LNCAP (cell line): Measurements from ENCODE around the gene SEC61G.

ENCODE experiments used
- TF ChIP-seq, protein P1 (sequence below): fragments of 450-650 bp; IDR thresholded peaks from 2 replicates; pipeline ENCODE4 v1.5.1; 2017; ENCODE audit warnings: mild to moderate bottlenecking

The SEC61G gene

DNA sequence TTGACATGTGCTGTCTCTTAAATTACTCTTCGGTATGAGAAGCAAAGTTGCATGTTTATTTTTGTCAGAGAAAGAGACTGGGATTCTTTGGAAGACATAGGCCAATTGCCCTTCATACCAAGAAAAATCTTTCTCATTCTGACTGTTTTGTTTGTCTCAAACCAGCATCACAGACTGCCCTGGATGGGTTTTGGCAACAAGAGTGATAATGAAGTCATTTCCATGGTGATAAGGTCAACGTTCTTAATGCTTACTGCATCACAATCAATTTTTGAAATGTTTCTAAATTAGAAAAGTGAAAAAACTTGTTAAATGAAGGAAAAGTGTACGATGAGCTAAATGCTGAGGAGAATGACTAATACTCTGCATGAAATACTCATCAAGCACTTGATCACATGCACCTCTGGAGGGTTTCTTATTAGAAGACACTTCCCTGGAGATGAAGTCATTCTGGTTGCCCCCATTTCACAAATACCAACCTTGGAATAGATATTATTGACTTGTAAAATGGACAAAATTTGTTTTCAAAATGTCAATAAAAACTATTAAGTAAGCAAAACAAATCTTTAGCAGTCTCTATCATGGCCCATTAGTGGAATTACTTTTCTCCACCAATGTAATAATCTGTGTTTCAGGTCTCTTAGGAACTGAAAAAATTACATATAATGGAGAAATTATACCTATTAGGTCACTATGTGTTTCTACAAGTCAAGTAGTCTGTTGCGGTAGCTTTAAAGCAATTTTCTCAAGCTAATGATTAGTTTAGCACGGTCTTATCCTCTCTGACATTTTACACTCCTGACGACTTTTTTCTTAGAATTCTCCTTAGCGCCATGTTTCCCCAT is 19.9 kb upstream of the SEC61G start:
- TF ChIP-seq, protein P1, sequence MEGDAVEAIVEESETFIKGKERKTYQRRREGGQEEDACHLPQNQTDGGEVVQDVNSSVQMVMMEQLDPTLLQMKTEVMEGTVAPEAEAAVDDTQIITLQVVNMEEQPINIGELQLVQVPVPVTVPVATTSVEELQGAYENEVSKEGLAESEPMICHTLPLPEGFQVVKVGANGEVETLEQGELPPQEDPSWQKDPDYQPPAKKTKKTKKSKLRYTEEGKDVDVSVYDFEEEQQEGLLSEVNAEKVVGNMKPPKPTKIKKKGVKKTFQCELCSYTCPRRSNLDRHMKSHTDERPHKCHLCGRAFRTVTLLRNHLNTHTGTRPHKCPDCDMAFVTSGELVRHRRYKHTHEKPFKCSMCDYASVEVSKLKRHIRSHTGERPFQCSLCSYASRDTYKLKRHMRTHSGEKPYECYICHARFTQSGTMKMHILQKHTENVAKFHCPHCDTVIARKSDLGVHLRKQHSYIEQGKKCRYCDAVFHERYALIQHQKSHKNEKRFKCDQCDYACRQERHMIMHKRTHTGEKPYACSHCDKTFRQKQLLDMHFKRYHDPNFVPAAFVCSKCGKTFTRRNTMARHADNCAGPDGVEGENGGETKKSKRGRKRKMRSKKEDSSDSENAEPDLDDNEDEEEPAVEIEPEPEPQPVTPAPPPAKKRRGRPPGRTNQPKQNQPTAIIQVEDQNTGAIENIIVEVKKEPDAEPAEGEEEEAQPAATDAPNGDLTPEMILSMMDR = no peak

DNA sequence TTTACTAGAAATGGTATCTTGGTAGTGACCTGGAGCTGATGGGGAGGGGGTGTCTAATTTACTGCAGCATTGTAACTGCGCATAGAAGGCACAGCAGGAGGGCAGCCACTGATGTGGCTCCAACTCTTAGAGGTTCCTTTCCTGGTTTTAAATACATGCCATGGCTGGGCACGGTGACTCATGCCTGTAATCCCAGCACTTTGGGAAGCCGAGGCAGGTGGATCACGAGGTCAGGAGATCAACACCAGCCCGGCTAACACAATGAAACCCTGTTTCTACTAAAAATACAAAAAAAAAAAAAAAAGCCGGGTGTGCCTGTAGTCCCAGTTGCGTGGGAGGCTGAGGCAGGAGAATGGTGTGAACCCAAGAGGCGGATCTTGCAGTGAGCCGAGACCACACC is 19.2 kb upstream of the SEC61G start:
- TF ChIP-seq, protein P1 = no peak

DNA sequence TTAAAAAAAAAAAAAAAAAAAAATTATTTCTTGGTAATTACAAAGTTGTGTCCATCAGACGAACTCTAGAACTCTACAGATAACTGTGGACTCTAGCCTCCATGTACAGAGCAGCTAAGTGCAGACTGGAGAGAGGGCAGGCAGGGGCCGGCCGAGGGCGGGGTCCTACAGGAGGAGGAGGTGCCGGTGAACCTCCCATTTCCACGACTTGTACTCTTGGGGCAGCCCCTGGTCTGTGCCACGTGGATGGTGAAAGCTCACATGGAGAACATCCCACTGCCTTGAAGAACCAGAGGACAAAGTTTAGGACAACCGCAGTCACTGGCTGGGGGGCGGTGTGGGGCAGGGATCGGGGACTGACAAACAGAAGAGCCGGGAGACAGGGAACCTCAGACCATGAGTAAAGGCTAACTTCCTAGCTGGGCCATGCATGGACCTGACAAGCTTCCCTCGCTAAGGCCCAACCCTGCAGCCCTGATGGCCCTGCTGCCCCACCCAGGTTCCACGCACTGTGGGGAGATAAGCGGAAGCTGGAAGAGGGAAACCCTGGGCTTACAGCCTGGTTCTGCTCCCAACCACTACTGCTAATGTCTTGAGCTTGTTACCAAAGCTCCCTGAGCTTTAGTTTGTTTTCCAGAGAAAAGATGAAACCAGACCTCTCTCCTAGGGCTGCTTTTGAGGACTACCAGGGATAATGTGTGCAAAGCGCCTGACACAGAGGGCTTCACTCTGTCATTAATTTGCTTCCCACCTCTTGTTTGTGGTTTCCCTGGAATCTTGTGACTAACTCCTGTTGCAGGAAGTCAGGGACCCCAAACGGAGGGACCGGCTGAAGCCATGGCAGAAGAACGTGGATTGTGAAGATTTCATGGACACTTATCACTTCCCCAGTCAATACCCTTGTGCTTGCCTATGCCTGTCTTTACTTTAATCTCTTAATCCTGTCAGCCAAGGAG is 16.1 kb upstream of the SEC61G start:
- TF ChIP-seq, protein P1 = no peak

GRCh38 chr7:54773472-54774399 is 14.7 kb upstream of the SEC61G start:
- TF ChIP-seq, protein P1 = peak; percentile 92

DNA sequence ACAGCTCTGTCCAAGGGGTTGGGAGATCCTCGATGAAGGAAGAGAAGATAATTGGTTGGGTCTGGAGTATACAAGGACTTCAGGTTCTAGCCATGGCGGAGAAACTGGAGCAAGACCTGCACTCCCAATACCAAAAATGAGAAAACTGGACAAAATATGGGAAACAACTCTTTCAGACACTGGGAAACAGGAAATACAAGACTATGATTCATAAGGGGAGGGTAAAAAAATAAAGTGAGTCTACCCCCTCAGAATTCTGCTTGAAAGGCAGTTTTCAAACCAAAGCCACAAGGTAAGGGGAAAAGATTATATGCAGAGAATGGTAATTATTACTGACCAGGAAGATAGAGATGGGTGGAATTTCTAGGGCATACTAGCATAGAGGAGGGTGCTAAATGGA is 10.2 kb upstream of the SEC61G start:
- TF ChIP-seq, protein P1 = no peak

- TF ChIP-seq, protein P1 = no peak
These were observed 5.8 kb upstream of the SEC61G start for GRCh38 chr7:54764861-54765260.

DNA sequence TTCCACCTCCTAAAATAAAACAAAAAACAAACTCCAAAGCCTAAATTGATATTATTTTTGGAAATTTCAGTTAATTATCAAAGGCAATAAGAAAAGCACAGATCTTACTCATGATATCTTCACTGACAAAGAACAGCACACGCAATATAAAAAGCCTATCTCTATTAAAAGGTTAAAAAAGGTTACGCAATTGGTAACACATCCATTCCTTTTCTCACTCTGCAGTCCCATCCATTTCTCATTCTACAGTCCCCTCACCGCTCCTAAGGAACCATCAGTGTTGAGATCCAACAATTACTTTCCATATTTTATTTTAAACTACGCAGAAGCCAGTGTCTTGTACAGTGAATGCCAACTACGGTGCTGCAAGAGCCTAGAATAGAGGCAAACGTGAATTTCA is 1.3 kb downstream of the SEC61G start:
- TF ChIP-seq, protein P1 = no peak
